Pericardium fibroblast (primary cell): ENCODE measurements around the gene LMBRD2. TPM values are rescaled to one million over a fixed set of nuclear protein-coding genes. Genes with fewer than 3 reads are reported as not detected.

Experiments
- total RNA-seq: library from RNA; depleted of rRNA; stranded (reverse); fragments of >200 nt; gene quantifications from 2 replicates; pipeline ENCODE4 v1.2.3, GENCODE V29; 2015

LMBRD2 gene
- total RNA-seq = 3.7 and 4.7 TPM in 2 replicates

DNA sequence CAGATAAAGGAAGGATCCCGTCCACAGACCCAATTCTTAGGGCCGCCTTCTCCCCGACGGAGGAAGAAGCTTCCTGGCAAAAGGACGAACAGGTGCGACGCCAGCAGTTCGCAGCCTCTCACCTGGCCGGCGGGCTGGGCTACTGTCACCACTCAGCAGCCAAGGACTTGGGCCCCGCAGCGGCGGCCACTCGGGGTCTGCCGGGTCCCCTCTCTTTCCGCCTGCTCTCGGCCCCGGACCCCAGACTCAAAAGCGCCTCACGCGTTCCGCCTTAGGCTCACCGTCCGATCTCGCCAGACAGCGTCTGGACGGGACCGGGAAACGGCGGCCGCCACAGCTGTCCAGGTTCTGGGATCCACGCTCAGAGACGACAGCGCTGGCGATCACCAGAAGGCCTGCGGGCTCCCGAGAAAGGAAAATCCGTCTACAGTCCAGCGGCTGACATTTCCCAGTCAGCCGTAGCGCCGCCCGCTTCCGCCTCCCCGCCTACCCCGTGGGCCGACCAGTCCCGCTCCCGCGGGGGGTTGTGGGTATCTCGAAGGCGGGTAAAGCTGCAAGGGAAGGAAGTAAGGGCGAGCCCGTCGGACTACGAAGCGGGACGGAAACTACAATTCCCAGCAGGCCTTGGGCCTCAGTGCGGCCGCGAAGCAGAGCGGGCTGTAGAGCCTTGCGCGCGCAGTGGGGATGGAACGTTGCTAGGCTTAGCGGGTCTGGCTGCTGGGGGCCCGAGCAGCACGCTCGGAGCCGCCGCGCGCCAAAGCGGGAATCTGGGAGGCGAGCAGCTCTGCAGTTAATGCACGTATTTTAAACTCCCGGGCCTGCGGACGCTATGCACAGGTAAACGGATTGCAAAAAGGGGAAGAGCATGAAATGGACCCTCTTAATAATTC is at the start of gene LMBRD2, which contains the start of gene SKP2:
Gene LMBRD2 (minus strand): TSS at position 454 of the 890 bp plus-strand sequence. CDS start 8,538 bp downstream, outside the sequence.
Gene SKP2 (plus strand): TSS at position 678 of the 890 bp plus-strand sequence. CDS start 152 bp downstream, at position 830.

DNA sequence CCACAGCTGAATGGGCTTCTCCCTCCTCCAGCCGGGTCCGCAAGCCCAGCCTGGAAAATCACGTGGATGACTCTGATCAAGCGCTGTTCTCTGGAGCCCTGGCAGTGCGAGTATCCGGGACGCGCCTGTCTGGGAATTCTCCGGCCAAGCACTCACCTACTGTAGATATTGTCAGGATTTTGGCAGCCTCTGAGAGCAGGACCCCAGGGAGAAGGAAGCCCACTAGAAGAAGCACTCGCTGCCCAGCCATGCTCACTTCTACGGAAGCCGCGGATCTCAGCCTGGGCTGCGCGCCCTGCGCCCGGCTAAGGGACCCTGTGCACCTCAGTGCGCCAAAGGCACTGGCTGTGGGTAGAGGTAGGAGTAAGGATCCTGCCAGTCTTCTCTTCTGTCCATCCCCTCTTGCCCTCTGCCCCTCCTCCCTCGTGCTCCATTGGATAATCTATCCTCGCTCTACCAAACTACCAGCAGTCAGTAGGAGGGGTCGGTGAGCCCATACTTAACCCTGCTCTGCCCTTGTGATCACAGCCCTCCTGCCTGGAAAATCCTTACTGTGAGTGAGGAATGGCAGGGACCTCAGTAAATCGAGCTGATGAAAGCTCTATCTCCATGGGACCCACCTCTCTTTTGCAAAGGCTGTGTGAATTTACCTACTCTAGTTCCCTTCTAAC is 85.0 kb downstream of the LMBRD2 start, which contains the start of gene UGT3A2:
Gene UGT3A2 (minus strand): TSS at position 343 of the 671 bp plus-strand sequence. CDS start 93 bp downstream, at position 250.

Other genes starting within 250 kb of the LMBRD2 start
- not detected in 2 replicates for gene CAPSL, start 213.3 kb downstream of the LMBRD2 start, total RNA-seq
- not detected in 2 replicates for gene UGT3A1, start 160.5 kb downstream of the LMBRD2 start, total RNA-seq
- not detected in 2 replicates for gene UGT3A2, start 85.0 kb downstream of the LMBRD2 start, total RNA-seq
- gene SKP2, start 224 bp upstream of the LMBRD2 start, total RNA-seq = 39.2 and 50.3 TPM in 2 replicates
- gene NADK2, start 90.0 kb upstream of the LMBRD2 start, total RNA-seq = 19.5 and 23.8 TPM in 2 replicates
- under 0.01 and 0.77 TPM in 2 replicates for gene RANBP3L, start 150.0 kb upstream of the LMBRD2 start, total RNA-seq